ENCODE results near the gene TBC1D22A. TPM values are rescaled to one million over a fixed set of nuclear protein-coding genes. Genes with fewer than 3 reads are reported as not detected.

The TBC1D22A gene
- total and polyA plus RNA-seq, 10 of the 15 experiments (the other 5 are each of a cell fraction or from before 2014, with no cell fraction given): 0.63 to 44.7 (median 27.4) TPM

DNA sequence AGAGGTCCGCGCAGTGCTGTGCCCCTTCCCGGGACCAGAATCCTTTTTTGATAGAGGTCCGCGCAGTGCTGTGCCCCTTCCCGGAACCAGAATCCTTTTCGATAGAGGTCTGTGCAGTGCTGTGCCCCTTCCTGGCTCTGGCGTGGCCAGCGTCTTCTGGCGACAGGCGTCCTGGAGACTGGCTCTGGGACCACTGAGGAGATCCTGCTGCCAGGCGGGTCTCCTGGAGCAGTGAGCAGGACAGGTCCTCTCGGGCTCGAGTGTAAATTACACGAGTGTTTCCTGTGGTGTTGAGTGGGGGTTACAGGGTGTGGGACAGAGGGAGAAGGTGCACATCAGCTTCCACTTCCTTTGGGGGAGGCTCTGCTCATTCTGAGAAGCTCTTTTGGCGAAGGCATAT, 98.1 kb downstream of the TBC1D22A start:
- 95% methylated on average over 16 of the region's 16 CpGs for WGBS (ENCODE audit: insufficient coverage, insufficient replicate concordance, low lambda C conversion rate, missing lambda C conversion rate)
- ChIA-PET SMC1A (ENCODE audit: uncharacterized antibody, unreplicated experiment) (no interaction called here), POLR2A (no interaction called here), CTCF (no interaction called here), RAD21 (ENCODE audit: unreplicated experiment) (no interaction called here)
- DNase-seq (ENCODE audit: low read depth, low spot score): no peak
- no TSS peak for BruUV-seq (replicated peaks)
- intact Hi-C loops (cut with micrococcal nuclease; ENCODE audit: unreplicated experiment) (no loop called here), in situ Hi-C loops (cut with MboI) (no loop called here)
- FAIRE-seq: no peak
- Histone ChIP-seq H3K27me3 (replicated peaks in 1 of 2; ENCODE audit: control insufficient read depth in 2 of 2, insufficient read depth in 2 of 2, low read length in 1 of 2) (no peaks in the 10 kb centered on the region), H3K79me2 (ENCODE audit: control insufficient read depth, insufficient read depth, low read length) (no peaks in the 10 kb centered on the region; the same call in none of the 2 replicates), H2AFZ (ENCODE audit: control insufficient read depth, low read depth, low read length) (no peak overlapping the region), H3K9ac (ENCODE audit: control insufficient read depth, insufficient read depth, low read length) (no peak overlapping the region), H3K9me3 (replicated peaks; ENCODE audit: control insufficient read depth, insufficient read depth, low read length) (no peaks in the 10 kb centered on the region; the same call in 2 of the 3 replicates), H3K36me3 (ENCODE audit: control insufficient read depth in 2 of 2, insufficient read depth in 2 of 2, low read length in 1 of 2) (peaks cover 6 to 7% of the 10 kb centered on the region in 2 experiments; a peak in 3 of 4 replicates), H3K4me1 (ENCODE audit: control insufficient read depth, insufficient read depth, low read length) (no peaks in the 10 kb centered on the region; the same call in 1 of the 2 replicates), H3K4me2 (ENCODE audit: control insufficient read depth, insufficient read depth) (no peak overlapping the region), H3K27ac (ENCODE audit: control insufficient read depth, insufficient read depth) (no peak overlapping the region), H3K4me3 (no peak overlapping the region), H4K20me1 (ENCODE audit: control insufficient read depth, insufficient read depth) (no peaks in the 10 kb centered on the region)
- TF ChIP-seq RB1 (IDR thresholded peaks at IDR 0.05; ENCODE audit: borderline replicate concordance): no peak
- no peak for TF ChIP-seq FOXK2 (IDR thresholded peaks at IDR 0.05)
- TF ChIP-seq CBX3 (IDR thresholded peaks at IDR 0.05; ENCODE audit: borderline replicate concordance, low read depth): no peak
- TF ChIP-seq, protein P1, sequence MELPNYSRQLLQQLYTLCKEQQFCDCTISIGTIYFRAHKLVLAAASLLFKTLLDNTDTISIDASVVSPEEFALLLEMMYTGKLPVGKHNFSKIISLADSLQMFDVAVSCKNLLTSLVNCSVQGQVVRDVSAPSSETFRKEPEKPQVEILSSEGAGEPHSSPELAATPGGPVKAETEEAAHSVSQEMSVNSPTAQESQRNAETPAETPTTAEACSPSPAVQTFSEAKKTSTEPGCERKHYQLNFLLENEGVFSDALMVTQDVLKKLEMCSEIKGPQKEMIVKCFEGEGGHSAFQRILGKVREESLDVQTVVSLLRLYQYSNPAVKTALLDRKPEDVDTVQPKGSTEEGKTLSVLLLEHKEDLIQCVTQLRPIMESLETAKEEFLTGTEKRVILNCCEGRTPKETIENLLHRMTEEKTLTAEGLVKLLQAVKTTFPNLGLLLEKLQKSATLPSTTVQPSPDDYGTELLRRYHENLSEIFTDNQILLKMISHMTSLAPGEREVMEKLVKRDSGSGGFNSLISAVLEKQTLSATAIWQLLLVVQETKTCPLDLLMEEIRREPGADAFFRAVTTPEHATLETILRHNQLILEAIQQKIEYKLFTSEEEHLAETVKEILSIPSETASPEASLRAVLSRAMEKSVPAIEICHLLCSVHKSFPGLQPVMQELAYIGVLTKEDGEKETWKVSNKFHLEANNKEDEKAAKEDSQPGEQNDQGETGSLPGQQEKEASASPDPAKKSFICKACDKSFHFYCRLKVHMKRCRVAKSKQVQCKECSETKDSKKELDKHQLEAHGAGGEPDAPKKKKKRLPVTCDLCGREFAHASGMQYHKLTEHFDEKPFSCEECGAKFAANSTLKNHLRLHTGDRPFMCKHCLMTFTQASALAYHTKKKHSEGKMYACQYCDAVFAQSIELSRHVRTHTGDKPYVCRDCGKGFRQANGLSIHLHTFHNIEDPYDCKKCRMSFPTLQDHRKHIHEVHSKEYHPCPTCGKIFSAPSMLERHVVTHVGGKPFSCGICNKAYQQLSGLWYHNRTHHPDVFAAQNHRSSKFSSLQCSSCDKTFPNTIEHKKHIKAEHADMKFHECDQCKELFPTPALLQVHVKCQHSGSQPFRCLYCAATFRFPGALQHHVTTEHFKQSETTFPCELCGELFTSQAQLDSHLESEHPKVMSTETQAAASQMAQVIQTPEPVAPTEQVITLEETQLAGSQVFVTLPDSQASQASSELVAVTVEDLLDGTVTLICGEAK (IDR thresholded peaks at IDR 0.05; ENCODE audit: borderline replicate concordance): no peak
- TF ChIP-seq, protein P2, sequence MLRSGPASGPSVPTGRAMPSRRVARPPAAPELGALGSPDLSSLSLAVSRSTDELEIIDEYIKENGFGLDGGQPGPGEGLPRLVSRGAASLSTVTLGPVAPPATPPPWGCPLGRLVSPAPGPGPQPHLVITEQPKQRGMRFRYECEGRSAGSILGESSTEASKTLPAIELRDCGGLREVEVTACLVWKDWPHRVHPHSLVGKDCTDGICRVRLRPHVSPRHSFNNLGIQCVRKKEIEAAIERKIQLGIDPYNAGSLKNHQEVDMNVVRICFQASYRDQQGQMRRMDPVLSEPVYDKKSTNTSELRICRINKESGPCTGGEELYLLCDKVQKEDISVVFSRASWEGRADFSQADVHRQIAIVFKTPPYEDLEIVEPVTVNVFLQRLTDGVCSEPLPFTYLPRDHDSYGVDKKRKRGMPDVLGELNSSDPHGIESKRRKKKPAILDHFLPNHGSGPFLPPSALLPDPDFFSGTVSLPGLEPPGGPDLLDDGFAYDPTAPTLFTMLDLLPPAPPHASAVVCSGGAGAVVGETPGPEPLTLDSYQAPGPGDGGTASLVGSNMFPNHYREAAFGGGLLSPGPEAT (IDR thresholded peaks at IDR 0.05; ENCODE audit: low read depth): no peak
- TF ChIP-seq PAX8 (IDR thresholded peaks at IDR 0.05): no peak
- TF ChIP-seq TCF7 (IDR thresholded peaks at IDR 0.05; ENCODE audit: borderline replicate concordance): no peak
- no peak for TF ChIP-seq SPI1 (IDR thresholded peaks at IDR 0.05; ENCODE audit: borderline replicate concordance, insufficient read depth, low read depth, low read length)
- ATAC-seq: no peak

Measured in GM12878 (cell line).